GM21423 (cell line): ENCODE measurements around the gene PDE3B.
"Not testable (repeated sequence)": the region's sequence is repeated elsewhere in the genome, so short reads cannot be mapped to it uniquely, and the experiment has no call there.

ENCODE experiments used
- ATAC-seq: cut with Tn5 transposase; IDR thresholded peaks from one replicate; pipeline ENCODE4 v1.9.1; 2021; ENCODE audit warnings: mild to moderate bottlenecking, moderate library complexity; ENCODE audit not compliant: unreplicated experiment

PDE3B gene

DNA sequence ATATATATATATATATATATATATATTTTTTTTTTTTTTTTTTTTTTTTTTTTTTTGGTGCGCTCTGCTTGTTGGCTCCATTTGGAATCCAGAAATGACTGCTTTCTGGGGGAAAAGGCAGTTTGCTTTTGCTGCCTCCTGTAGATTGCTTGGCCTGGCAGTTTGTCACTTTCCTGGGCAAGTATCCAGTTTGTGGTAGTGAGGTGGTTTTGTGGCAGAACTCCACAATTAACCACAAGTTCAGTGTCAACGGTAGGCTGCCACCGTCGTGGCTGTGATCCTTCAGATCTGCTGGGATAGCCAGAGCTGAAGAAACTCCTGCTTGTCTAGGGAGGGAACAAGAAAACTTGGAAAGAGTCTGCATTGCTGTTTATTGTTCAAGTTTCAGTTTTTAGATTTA is 5.0 kb upstream of the PDE3B start:
- ATAC-seq: no peak

- no peak for ATAC-seq
Observed at GRCh38 chr11:14641801-14642200, 1.8 kb upstream of the PDE3B start.

DNA sequence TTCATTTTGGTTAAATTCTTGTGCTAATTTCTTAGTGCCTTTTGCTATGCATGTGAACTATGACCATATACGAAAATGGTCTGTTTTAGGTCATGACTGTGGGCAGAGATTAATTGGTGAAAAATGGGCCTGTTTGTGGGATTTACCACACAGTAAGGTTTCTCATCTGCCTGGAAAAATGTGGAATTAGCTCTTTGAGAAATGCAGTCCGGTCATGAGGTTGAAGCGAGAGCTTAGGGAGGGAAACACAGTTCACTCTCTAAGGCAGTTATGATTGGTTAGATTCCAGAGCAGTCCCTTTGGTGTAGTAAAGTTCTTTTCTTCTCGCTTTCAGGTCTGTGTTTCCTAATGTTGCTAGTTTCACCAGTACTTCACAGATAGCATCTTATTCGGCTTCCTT is 1.2 kb upstream of the PDE3B start:
- no peak for ATAC-seq

DNA sequence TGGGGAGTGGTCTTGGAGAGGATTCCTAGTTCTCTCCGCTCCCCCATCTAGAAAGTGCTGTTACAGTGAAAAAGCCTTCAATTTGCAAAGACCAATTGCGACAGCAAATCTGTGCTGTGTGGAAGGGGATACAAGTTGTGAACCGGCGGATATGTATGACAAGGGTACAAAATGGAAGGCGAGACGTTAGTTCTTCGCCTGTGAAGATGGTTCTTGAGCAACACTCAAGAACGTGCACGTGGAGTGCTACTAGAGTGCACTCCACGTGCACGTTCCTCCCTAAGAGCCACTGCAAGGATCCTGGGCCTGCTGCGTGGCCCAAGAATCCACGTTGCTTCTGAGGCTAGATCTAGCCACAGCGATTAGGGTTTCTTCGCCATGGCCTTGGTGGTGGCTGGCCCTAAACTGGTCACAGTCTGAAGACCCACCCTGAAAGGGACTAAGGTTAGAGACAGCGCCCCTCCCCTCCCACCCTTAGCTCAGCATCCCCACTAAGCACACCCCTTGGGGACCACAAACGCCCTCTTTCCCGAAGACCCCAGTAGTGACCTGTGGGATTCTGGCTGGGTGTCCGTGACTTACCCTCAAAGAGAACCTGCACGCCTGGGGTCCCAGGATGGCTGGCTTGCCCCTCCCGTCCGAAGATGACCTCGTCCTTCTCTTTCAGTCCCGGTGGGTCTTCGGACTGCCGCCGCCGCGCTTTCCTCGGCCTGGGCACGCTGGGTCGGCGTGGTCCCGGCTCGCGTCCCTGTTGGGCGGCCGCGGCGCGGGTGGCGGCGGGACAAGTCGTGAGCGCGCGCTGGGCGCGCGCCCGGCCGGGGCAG is 519 bp upstream of the PDE3B start:
- ATAC-seq: no peak

DNA sequence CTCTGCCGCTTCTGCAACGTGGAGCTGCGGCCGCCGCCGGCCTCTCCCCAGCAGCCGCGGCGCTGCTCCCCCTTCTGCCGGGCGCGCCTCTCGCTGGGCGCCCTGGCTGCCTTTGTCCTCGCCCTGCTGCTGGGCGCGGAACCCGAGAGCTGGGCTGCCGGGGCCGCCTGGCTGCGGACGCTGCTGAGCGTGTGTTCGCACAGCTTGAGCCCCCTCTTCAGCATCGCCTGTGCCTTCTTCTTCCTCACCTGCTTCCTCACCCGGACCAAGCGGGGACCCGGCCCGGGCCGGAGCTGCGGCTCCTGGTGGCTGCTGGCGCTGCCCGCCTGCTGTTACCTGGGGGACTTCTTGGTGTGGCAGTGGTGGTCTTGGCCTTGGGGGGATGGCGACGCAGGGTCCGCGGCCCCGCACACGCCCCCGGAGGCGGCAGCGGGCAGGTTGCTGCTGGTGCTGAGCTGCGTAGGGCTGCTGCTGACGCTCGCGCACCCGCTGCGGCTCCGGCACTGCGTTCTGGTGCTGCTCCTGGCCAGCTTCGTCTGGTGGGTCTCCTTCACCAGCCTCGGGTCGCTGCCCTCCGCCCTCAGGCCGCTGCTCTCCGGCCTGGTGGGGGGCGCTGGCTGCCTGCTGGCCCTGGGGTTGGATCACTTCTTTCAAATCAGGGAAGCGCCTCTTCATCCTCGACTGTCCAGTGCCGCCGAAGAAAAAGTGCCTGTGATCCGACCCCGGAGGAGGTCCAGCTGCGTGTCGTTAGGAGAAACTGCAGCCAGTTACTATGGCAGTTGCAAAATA is 816 bp downstream of the PDE3B start:
- ATAC-seq: peak; percentile 38

- ATAC-seq: no peak
Observed at GRCh38 chr11:14645015-14645912, 1.7 kb downstream of the PDE3B start.

- ATAC-seq: no peak
Observed at GRCh38 chr11:14645985-14646900, 2.6 kb downstream of the PDE3B start.

DNA sequence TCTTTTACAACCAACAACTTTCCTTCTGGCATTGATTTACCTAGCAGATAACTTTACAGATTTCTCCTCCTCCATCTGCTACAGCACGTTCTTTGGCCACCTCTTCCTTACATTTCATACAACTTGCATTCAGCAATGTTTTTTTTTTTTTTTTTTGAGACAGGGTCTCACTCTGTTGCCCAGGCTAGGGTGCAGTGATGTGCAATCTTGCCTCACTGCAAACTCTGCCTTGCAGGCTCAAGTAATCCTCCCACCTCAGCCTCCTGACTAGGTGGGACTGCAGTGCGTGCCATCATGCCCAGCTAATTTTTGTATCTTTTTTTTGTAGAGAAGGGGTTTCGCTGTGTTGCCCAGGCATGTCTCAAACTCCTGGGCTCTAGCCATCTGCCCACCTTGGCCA is 6.5 kb downstream of the PDE3B start:
- ATAC-seq: no peak

DNA sequence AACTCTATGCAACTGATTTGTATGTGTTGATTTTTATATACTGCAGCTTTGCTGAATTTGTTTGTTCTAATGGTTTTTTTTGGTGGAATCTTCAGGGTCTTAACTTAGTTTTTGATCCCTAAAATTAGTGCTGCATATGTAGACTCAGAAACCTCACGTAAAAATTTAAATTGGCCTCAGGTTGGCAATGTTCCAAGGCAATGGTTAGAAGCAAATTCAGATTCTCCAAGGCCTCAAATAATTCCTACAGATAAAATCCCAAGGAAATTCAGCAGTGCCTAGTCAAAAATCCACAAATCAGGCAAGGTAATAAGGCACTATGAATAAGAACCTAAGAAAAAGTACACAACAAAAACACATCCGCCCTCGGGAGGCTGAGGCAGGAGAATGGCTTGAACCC is 9.5 kb downstream of the PDE3B start:
- ATAC-seq: no peak

DNA sequence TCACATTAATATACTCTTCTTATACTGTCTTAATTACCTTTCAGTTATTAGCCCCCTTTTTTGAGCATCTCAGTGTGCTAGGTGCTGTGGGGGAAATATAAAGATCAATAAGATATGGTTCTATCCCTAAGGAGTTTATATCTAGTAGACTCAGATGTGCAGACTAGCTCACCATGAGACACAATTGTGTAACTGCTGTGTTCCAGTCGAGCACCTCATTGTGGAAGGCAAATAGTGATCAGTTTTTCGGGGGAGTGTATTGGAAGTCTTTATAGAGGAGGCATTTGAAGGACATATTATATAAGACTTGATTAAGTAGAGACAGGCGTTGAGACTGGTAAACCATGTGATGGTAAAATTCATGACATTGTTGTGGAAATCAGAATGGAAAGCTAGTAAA is 11.8 kb downstream of the PDE3B start:
- ATAC-seq: no peak

DNA sequence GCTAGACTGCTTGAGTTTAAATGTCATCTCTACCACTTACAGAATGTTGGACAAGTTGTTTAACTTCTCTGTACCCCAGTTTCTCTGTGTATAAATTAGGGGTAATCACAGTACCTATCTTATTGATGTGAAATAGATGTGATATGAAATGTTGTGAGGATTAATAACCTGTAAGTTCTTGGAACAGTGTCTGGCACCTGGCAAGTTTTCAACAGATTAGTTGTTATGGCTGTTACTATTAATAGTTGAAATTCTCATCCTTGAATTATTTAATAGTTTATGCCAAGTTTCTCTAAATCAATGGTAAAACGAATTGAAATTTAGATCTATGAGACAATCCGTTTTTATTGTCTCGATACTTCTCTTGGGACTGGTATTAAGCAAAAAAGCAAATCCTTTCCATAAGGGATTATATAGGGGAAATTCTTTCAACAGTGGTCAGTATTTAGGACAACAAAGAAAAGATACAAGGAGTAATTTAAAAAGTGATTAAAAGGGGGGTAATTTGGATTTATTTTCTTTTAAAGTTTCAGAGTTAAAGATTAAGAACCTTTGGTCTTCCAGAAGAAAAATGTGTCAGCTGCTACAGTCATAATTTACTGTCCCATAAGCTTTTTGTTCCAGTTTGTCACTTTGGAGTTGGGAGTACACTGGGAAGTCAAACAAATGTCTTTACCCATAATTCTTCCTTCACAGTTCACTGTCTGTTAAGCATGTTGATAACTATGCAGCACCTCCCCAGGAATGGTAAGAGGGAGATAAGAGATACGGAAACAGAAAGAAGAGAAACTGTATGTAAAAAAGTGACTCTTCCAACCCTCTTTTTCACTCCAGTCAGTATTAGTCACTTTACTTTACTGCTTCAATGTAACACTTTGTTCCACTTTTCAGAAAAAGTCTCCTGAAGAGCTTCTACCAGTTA is 13.2 kb downstream of the PDE3B start:
- no peak for ATAC-seq

- ATAC-seq: no peak
Observed at GRCh38 chr11:14657841-14658240, 14.2 kb downstream of the PDE3B start.

- ATAC-seq: not testable (repeated sequence)
Observed at GRCh38 chr11:14664926-14665325, 21.3 kb downstream of the PDE3B start.

- not testable (repeated sequence) for ATAC-seq
Observed at GRCh38 chr11:14667329-14667728, 23.7 kb downstream of the PDE3B start.

DNA sequence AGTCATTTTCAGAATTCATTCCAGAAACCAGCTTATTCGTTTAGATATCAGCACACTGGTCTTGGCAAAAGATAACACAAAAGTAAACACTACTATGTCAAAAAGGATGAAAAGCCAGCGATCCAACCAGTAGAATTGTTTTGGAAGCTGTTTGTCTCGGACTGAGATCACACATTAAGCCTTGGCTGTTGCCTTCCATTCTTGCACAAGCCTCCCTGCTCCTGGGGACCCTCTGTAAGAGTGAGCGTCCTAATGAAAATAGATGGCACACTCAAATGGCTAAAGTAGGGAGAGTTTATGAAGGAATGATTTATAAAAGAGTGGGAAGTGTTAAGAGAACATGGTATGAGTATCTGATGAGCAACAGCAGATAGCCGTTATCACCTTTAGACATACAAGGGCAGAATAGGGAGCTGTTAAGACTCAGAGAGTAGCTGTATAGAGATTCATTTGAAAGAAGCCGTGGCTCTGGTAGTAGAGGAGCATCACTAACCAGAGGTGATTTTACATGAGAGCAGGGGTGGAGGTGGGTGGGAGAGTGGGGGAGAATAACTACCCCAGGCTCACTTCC is 25.2 kb downstream of the PDE3B start:
- ATAC-seq: no peak

DNA sequence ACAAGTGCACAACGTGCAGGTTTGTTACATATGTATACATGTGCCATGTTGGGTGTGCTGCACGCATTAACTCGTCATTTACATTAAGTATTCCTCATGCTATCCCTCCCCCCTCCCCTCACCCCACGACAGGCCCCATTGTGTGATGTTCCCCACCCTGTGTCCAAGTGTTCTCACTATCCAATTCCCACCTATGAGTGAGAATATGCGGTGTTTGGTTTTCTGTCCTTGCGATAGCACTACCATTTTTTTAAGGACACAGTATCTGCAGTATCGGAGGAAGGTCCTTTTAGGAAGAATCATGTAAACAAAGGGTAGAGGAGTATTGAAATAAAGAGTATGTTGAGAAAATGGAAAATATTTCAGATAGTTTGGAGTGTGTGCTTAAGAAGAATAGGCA is 25.9 kb downstream of the PDE3B start:
- no peak for ATAC-seq

DNA sequence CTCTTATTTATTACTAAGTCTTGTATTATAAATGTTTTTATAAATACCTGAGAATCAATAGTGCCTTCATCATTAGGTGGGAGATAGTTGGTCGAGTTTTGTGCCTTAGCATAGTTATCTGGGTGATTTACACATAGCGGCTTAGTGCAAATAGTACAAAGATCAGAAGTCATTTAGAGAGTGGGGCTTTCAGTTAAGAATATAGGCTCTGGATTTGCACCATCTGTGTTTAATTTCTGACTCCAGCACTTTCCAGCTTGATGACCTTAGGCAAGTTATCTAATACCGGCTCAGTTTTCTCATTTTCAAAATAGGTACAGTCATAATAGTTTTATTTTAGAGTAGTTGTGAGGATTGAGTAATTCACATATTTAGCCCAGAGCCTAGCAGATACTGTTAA is 26.4 kb downstream of the PDE3B start:
- no peak for ATAC-seq

DNA sequence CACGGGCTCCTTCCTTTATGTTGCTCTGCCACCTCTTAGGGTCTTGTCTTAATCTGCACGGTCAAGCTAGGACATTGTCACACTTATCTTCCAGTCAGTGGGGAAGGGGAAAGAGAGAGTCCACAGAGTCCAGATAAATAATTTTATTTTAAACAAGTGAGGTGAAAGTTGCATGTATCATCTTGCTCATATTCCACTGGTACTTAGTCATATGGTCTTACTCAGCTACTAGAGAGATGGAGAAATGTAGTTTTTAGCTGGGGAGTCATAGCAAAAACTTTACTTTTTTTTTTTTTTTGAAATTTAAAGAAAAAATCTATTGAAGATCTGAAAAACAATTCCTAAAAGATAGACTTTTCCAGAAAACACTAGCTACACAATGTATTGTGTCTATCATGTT is 29.0 kb downstream of the PDE3B start:
- ATAC-seq: no peak

DNA sequence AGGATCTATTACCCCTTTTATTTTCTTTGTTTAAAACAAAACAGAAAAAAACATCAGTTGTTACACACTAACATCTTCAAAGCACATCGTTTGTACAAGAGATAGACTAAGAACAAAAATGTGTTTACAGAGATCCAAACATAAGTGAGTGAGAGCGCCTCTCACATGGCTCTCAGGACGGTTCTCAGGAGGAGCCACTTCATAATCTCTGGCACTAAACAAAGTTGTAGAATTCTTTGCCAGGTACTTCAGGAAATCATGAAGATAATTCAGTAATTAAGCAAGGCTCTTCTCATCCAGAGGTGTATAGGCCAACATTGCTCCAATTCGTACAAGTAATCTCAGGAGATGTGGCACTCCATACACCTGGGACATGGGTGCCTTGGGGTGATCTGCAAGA is 29.8 kb downstream of the PDE3B start:
- no peak for ATAC-seq
